Upper lobe of left lung (tissue), 4 donors: Measurements from ENCODE around the gene EEF1AKMT4.
"Not testable (repeated sequence)": the region's sequence is repeated elsewhere in the genome, so short reads cannot be mapped to it uniquely, and the experiment has no call there.

Source experiments
- EP300 ChIP-seq, 4 donors: sonication (generic); formaldehyde crosslinking; IDR thresholded peaks; one replicate each; pipeline ENCODE4 v1.5.1; 2017; ENCODE audit warnings: antibody characterized with exemption in 4 of 4, control low read depth in 2 of 4
- POLR2A ChIP-seq, 4 donors: fragments of 450-650 bp; IDR thresholded peaks; one replicate each; pipeline ENCODE4 v1.5.1; 2016 to 2017; ENCODE audit warnings: antibody characterized with exemption in 4 of 4, mild to moderate bottlenecking in 2 of 4
- POLR2AphosphoS5 ChIP-seq, 2 donors: sonication (generic); formaldehyde crosslinking; IDR thresholded peaks; one replicate each; pipeline ENCODE4 v1.5.1; 2017; ENCODE audit warnings: antibody characterized with exemption in 2 of 2
- TF ChIP-seq, protein P1 (sequence below), 6 experiments: fragments of 450-650 bp in 4 of 6; fragments of 200-600 bp in 2 of 6; sonication (generic) in 2 of 6; IDR thresholded peaks; one replicate each; pipeline ENCODE4 v1.5.1; 2016 to 2019; ENCODE audit warnings: antibody characterized with exemption in 6 of 6

DNA sequence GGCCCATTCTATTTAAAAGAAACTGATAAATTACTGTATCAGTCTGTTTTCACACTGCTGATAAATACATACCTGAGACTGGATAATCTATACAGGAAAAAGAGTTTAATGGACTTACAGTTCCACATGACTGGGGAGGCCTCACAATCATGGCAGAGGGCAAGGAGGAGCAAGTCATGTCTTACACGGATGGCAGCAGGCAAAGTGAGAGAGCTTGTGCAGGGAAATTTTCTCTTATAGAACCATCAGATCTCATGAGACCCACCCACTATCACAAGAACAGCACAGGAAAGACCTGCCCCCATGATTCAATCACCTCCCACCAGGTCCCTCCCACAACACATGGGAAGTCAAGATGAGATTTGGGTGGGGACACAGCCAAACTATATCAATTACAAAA, 17.8 kb downstream of the EEF1AKMT4 start:
- TF ChIP-seq, protein P1, sequence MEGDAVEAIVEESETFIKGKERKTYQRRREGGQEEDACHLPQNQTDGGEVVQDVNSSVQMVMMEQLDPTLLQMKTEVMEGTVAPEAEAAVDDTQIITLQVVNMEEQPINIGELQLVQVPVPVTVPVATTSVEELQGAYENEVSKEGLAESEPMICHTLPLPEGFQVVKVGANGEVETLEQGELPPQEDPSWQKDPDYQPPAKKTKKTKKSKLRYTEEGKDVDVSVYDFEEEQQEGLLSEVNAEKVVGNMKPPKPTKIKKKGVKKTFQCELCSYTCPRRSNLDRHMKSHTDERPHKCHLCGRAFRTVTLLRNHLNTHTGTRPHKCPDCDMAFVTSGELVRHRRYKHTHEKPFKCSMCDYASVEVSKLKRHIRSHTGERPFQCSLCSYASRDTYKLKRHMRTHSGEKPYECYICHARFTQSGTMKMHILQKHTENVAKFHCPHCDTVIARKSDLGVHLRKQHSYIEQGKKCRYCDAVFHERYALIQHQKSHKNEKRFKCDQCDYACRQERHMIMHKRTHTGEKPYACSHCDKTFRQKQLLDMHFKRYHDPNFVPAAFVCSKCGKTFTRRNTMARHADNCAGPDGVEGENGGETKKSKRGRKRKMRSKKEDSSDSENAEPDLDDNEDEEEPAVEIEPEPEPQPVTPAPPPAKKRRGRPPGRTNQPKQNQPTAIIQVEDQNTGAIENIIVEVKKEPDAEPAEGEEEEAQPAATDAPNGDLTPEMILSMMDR (IDR thresholded peaks at IDR 0.05): not testable (repeated sequence)
- TF ChIP-seq POLR2A, POLR2AphosphoS5, EP300 (IDR thresholded peaks at IDR 0.05): not testable (repeated sequence)
